ENCODE measurements around the gene ZDHHC22. TPM values are rescaled to one million over a fixed set of nuclear protein-coding genes. Genes with fewer than 3 reads are reported as not detected.

Gene ZDHHC22
- total RNA-seq, 6 donors from 2014 or later, result 0.06 TPM; not detected in 5

GRCh38 chr14:77185093-77185465, 43.5 kb upstream of the ZDHHC22 start:
- ATAC-seq (ENCODE audit: low FRiP score in 2 of 2) (no peak), DNase-seq (no peak)
- H3K27ac ChIP-seq, result no peak overlapping the region
- WGBS, 2 donors, result 38 to 71% methylated on average over 2 of the region's 2 CpGs
- peaks cover 0 to 14% (median 6%) of the 10 kb centered on the region in 4 donors for H3K27me3 ChIP-seq
- H3K9me3 ChIP-seq, result no peaks in the 10 kb centered on the region
- no peak overlapping the region for H3K4me3 ChIP-seq
- no peaks in the 10 kb centered on the region for H3K36me3 ChIP-seq
- peaks cover 6 to 8% (median 7%) of the 10 kb centered on the region in 4 donors for H3K4me1 ChIP-seq
- TF ChIP-seq POLR2AphosphoS5 (IDR thresholded peaks at IDR 0.05), result no peak
- TF ChIP-seq CTCF (IDR thresholded peaks at IDR 0.05), result no peak
- no peak for TF ChIP-seq EP300 (IDR thresholded peaks at IDR 0.05)
- TF ChIP-seq POLR2A (IDR thresholded peaks at IDR 0.05), result no peak

- Histone ChIP-seq H3K27ac (no peak overlapping the region), H3K9me3 (no peaks in the 10 kb centered on the region), H3K4me1 (peaks cover 6 to 8% (median 7%) of the 10 kb centered on the region in 4 donors), H3K27me3 (peaks cover 0 to 14% (median 6%) of the 10 kb centered on the region in 4 donors), H3K36me3 (no peaks in the 10 kb centered on the region), H3K4me3 (no peak overlapping the region)
- TF ChIP-seq EP300 (IDR thresholded peaks at IDR 0.05), result no peak
- no peak for TF ChIP-seq POLR2A (IDR thresholded peaks at IDR 0.05)
- no peak for TF ChIP-seq POLR2AphosphoS5 (IDR thresholded peaks at IDR 0.05)
- no peak for TF ChIP-seq CTCF (IDR thresholded peaks at IDR 0.05)
- ATAC-seq (ENCODE audit: low FRiP score in 2 of 2), result no peak
- WGBS, 2 donors, result 52 to 57% methylated on average over 11 of the region's 11 CpGs
- DNase-seq, result no peak
Measured at GRCh38 chr14:77184396-77185092, 43.0 kb upstream of the ZDHHC22 start.

GRCh38 chr14:77183896-77184295, 42.3 kb upstream of the ZDHHC22 start:
- H3K36me3 ChIP-seq, result no peaks in the 10 kb centered on the region
- H3K27me3 ChIP-seq, result peaks cover 0 to 14% (median 6%) of the 10 kb centered on the region in 4 donors
- no peaks in the 10 kb centered on the region for H3K9me3 ChIP-seq
- DNase-seq (no peak), ATAC-seq (ENCODE audit: low FRiP score in 2 of 2) (no peak)
- H3K4me3 ChIP-seq, result no peak overlapping the region
- no peak for TF ChIP-seq POLR2A (IDR thresholded peaks at IDR 0.05)
- no peak for TF ChIP-seq CTCF (IDR thresholded peaks at IDR 0.05)
- TF ChIP-seq POLR2AphosphoS5 (IDR thresholded peaks at IDR 0.05), result no peak
- TF ChIP-seq EP300 (IDR thresholded peaks at IDR 0.05), result no peak
- H3K27ac ChIP-seq, result no peak overlapping the region
- WGBS, 2 donors, result 32 to 54% methylated on average over 5 of the region's 5 CpGs
- peaks cover 6 to 8% (median 7%) of the 10 kb centered on the region in 4 donors for H3K4me1 ChIP-seq

GRCh38 chr14:77181603-77182437, 40.2 kb upstream of the ZDHHC22 start, which contains the start of gene TMEM63C:
Gene TMEM63C, plus strand, starts transcription at chr14:77181798. Its CDS starts 37,016 bp downstream, at chr14:77218814.
- DNase-seq, result peak in 1 of 2 donors; percentile 80
- peaks cover 0 to 14% (median 6%) of the 10 kb centered on the region in 4 donors for H3K27me3 ChIP-seq
- peak within 1 kb of the TSS in 3 of 4 donors; percentile 9 to 38 (median 31) for H3K4me3 ChIP-seq
- H3K4me1 ChIP-seq, result peaks cover 6 to 8% (median 7%) of the 10 kb centered on the region in 4 donors
- H3K27ac ChIP-seq, result no peak within 1 kb of the TSS
- WGBS, 2 donors, result 0 to 3% methylated on average over 11 to 41 of the region's 46 CpGs
- ATAC-seq (ENCODE audit: low FRiP score in 2 of 2), result peak in 1 of 2 donors; percentile 25
- no peaks in the 10 kb centered on the region for H3K9me3 ChIP-seq
- TF ChIP-seq POLR2AphosphoS5 (IDR thresholded peaks at IDR 0.05), result no peak
- no peak for TF ChIP-seq POLR2A (IDR thresholded peaks at IDR 0.05)
- TF ChIP-seq EP300 (IDR thresholded peaks at IDR 0.05), result no peak
- no peak for TF ChIP-seq CTCF (IDR thresholded peaks at IDR 0.05)
- H3K36me3 ChIP-seq, result no peaks in the 10 kb centered on the region
